Activated CD8-positive, alpha-beta T cell treated with anti-CD3 and anti-CD28 coated beads for 36 hours (primary cell): ENCODE data around the gene MKS1. TPM values are rescaled to one million over a fixed set of nuclear protein-coding genes. Genes with fewer than 3 reads are reported as not detected.
A peak's percentile ranks its signal among the peaks of the same experiment; 100 is the strongest.

Experiments
- ATAC-seq: fragments of 200-7000 bp; cut with Tn5 transposase; one replicate; pipeline ENCODE4 v1.10.0; 2021; ENCODE audit warnings: mild to moderate bottlenecking, moderate library complexity
- CTCF ChIA-PET: fragments of 350-600 bp; sonication (Branson Sonifier 250); formaldehyde crosslinking; loops from one replicate; lab custom pipeline; 2021; ENCODE audit warnings: antibody characterized with exemption; lab: Charles Lee
- POLR2A ChIA-PET: fragments of 350-600 bp; sonication (Branson Sonifier 250); formaldehyde crosslinking; loops from one replicate; lab custom pipeline; 2021; ENCODE audit warnings: antibody characterized with exemption; lab: Charles Lee
- DNase-seq: peaks from one replicate; pipeline ENCODE4 v3.0.0-alpha.2; 2020
- H3K27ac Mint-ChIP-seq: one replicate; pipeline ENCODE4 v1.8.0; 2021; ENCODE audit warnings: mild to moderate bottlenecking, mixed read lengths
- H3K27me3 Mint-ChIP-seq: one replicate; pipeline ENCODE4 v1.8.0; 2021; ENCODE audit warnings: mixed read lengths
- H3K36me3 Mint-ChIP-seq: one replicate; pipeline ENCODE4 v1.8.0; 2021; ENCODE audit warnings: low read depth, mixed read lengths
- H3K4me1 Mint-ChIP-seq: one replicate; pipeline ENCODE4 v1.8.0; 2021; ENCODE audit warnings: low read depth, mixed read lengths
- H3K4me3 Mint-ChIP-seq: one replicate; pipeline ENCODE4 v1.8.0; 2021; ENCODE audit warnings: mild to moderate bottlenecking, moderate library complexity, mixed read lengths
- H3K9me3 Mint-ChIP-seq: one replicate; pipeline ENCODE4 v1.8.0; 2021; ENCODE audit warnings: mixed read lengths
- intact Hi-C: fragments of 100-400 bp; cut with micrococcal nuclease; formaldehyde crosslinking; loops from one replicate; pipeline ENCODE4 v1.10.0; 2022
- total RNA-seq, 2 experiments: library from RNA; stranded (reverse); gene quantifications; one replicate each; pipeline ENCODE4 v1.2.3, GENCODE V29; 2021
- TF ChIP-seq, protein P1 (sequence below): fragments of 200-600 bp; IDR thresholded peaks from one replicate; pipeline ENCODE4 v1.8.0; 2022; ENCODE audit warnings: antibody characterized with exemption, mild to moderate bottlenecking

MKS1 gene
- total RNA-seq, 2 experiments from 2014 or later = 20.7 to 24.8 TPM

DNA sequence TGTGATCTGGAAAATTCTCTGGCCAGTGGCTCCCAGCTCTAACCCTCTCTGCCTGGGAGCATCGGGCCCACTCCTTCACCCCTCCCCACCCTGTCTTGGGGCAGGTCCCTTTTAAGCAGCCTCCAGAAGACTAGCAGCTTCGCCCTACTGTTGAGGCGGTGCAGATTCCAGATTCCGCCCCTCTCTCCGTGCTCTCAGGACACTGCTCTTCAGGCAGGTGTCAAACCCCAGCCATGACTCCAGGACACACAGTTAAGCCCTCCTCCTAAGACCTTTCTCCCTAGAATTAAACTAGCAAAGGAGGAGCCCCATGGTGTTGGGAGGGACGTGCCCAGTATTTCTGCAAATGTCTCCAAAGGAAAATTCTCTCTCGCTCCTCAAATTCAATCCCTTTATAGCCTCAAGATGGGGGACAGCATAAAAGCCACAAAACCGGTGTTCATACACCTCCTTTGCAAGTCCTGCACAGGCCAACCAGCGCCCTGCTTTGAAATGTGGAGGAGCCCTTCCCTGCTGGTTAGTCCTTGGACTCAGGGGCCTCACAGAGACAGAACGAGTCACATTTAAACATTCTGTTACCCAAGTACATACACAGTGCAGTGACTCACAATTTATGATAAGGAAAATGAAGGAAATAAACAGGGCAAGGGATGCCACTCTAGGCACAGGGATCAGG is 26.5 kb upstream of the MKS1 start:
- no peaks in the 10 kb centered on the region for H3K9me3 Mint-ChIP-seq
- ChIA-PET CTCF (no interaction called here), POLR2A (no interaction called here)
- H3K27me3 Mint-ChIP-seq = peaks cover 24% of the 10 kb centered on the region
- intact Hi-C loops = no loop called here
- no peak overlapping the region for H3K4me3 Mint-ChIP-seq
- H3K27ac Mint-ChIP-seq = no peak overlapping the region
- H3K36me3 Mint-ChIP-seq = no peaks in the 10 kb centered on the region
- ATAC-seq (no peak), DNase-seq (no peak)
- peaks cover 13% of the 10 kb centered on the region for H3K4me1 Mint-ChIP-seq
- TF ChIP-seq, protein P1, sequence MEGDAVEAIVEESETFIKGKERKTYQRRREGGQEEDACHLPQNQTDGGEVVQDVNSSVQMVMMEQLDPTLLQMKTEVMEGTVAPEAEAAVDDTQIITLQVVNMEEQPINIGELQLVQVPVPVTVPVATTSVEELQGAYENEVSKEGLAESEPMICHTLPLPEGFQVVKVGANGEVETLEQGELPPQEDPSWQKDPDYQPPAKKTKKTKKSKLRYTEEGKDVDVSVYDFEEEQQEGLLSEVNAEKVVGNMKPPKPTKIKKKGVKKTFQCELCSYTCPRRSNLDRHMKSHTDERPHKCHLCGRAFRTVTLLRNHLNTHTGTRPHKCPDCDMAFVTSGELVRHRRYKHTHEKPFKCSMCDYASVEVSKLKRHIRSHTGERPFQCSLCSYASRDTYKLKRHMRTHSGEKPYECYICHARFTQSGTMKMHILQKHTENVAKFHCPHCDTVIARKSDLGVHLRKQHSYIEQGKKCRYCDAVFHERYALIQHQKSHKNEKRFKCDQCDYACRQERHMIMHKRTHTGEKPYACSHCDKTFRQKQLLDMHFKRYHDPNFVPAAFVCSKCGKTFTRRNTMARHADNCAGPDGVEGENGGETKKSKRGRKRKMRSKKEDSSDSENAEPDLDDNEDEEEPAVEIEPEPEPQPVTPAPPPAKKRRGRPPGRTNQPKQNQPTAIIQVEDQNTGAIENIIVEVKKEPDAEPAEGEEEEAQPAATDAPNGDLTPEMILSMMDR = no peak

DNA sequence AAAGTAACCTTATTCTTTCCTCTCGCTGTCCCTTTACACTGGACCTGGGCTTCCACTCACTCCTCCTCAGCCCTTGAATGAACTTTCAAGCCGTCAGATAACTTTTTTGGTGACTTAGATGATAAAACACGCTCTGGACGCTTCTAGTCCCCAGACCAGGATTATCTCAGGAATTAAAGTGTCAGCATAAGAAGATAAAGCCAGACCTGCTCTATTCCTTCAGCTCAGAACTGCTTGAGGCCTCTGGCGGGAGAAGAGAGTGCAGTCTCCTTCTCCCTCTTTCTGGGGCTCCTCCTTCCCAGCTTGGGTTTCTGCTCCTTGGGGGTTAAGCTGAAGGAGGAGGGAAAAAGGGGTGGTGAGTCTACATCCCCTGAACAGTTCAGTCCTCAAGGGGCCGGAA is 25.9 kb upstream of the MKS1 start:
- ATAC-seq (no peak), DNase-seq (no peak)
- Mint-ChIP-seq H3K36me3 (no peaks in the 10 kb centered on the region), H3K9me3 (no peaks in the 10 kb centered on the region), H3K27me3 (peaks cover 27% of the 10 kb centered on the region), H3K4me3 (no peak overlapping the region), H3K4me1 (peaks cover 11% of the 10 kb centered on the region), H3K27ac (no peak overlapping the region)
- POLR2A ChIA-PET = no interaction called here
- TF ChIP-seq, protein P1 = no peak
- CTCF ChIA-PET = no interaction called here
- intact Hi-C loops = no loop called here

DNA sequence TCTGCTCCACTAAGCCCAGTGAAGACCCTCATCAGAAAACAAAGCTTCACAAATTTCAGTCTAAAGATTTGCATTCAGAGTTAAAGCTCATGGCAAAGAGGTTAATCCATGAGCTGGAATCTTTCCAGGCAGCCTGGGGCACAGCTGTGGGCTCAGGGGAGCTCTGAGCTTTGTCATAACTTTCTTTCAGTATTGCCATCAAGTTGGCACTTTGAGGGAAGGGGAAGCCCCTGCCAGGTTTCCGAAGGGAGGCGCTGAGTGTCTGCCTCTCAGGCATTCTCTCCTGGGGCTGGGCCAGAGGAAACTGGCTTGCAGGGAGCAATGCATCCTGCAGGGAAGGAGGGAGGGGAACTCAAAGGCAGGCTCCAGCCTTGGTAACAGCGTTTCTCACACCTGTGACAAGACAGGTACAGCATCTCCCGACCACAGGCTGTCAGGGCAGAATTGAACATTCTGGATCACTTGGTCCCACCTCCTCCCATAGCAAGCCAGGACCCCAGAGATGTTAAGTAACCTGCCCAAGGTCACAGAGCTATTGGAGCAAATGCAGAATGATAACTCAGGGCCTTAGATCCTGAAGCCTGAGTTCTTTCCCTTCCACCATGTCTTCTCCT is 23.2 kb upstream of the MKS1 start:
- ChIA-PET CTCF (interaction anchor here (1.0 to 1.5 kb wide), 3 partner anchors 7 to 42 kb away, joined by 3 to 5 read pairs (median 3); no protein-coding TSS in a partner anchor), POLR2A (interaction anchor here (1.3 kb wide), 2 partner anchors 11 to 22 kb away, joined by 3 to 4 read pairs; no protein-coding TSS in a partner anchor)
- peaks cover 3% of the 10 kb centered on the region for H3K4me1 Mint-ChIP-seq
- H3K27ac Mint-ChIP-seq = no peak overlapping the region
- DNase-seq = peak; percentile 29
- peak; percentile 72 for ATAC-seq
- H3K4me3 Mint-ChIP-seq = no peak overlapping the region
- H3K27me3 Mint-ChIP-seq = peaks cover 34% of the 10 kb centered on the region
- TF ChIP-seq, protein P1 = no peak
- no peaks in the 10 kb centered on the region for H3K9me3 Mint-ChIP-seq
- intact Hi-C loops = no loop called here
- H3K36me3 Mint-ChIP-seq = no peaks in the 10 kb centered on the region

DNA sequence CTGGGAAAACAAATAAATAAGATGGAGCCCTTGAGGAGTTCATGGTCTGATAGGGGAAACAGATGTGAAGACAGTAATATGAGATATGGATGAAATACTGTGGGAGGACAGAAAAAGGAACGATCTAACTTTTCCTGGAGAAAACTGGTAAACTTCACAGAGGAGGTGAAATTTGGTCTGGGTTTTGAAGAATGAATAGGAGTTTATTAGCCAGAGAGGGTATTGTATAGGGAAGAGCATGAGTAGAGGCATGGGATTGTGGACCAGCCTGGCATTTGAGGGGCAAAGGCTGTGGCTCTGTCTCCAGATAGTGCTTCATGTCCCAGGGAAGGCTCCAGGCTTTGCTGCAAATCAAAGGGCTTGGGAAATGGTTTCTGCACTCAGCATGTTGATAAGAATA is 20.9 kb upstream of the MKS1 start:
- H3K27me3 Mint-ChIP-seq = peaks cover 42% of the 10 kb centered on the region
- ATAC-seq (no peak), DNase-seq (no peak)
- no peaks in the 10 kb centered on the region for H3K36me3 Mint-ChIP-seq
- H3K4me3 Mint-ChIP-seq = no peak overlapping the region
- peaks cover 3% of the 10 kb centered on the region for H3K4me1 Mint-ChIP-seq
- H3K9me3 Mint-ChIP-seq = no peaks in the 10 kb centered on the region
- intact Hi-C loops = no loop called here
- TF ChIP-seq, protein P1 = no peak
- ChIA-PET POLR2A (no interaction called here), CTCF (interaction anchor here (1.2 kb wide), 1 partner anchor 10 kb away, joined by 5 read pairs; no protein-coding TSS in a partner anchor)
- H3K27ac Mint-ChIP-seq = no peak overlapping the region

DNA sequence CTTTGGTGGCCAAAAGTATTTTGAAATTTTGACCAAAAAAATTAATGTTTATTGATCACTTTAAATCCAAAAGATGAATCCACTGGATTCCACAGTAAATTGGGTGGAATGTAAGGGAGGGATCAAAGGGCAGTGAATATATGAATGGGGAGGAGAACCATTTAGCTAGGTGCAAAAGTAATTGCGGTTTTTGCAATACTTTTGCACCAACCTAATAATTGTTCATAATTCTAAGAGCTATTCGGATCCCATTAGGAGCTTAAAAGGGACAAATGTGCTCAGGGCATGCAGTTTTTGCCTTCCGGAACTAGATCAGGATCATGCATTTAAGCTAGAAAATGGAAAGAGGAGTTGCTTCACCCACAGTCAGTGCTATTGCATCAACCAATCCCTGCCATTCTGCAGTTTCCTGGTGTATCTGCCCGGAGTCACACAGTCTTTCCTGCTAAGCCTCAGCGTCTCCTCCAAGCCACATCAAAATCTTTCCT is 19.1 kb upstream of the MKS1 start, which contains the start of gene LPO:
Gene LPO, plus strand, starts transcription at position 438 of the 488 bp plus-strand sequence. CDS start 4,396 bp downstream, outside the sequence.
- ChIA-PET CTCF (interaction anchor here (0.9 to 3.8 kb wide), 5 partner anchors 9 to 126 kb away, joined by 3 to 26 read pairs (median 3); no protein-coding TSS in a partner anchor), POLR2A (interaction anchor here (1.2 to 1.4 kb wide), 2 partner anchors 79 to 90 kb away, joined by 3 to 4 read pairs; no protein-coding TSS in a partner anchor)
- ATAC-seq (no peak), DNase-seq (no peak)
- Mint-ChIP-seq H3K4me3 (no peak within 1 kb of the TSS), H3K4me1 (peaks cover 3% of the 10 kb centered on the region), H3K27ac (no peak within 1 kb of the TSS), H3K27me3 (peaks cover 40% of the 10 kb centered on the region), H3K9me3 (no peaks in the 10 kb centered on the region), H3K36me3 (no peaks in the 10 kb centered on the region)
- TF ChIP-seq, protein P1 = no peak
- intact Hi-C loops = no loop called here
